Renal pelvis (tissue), 4 donors: ENCODE data around the gene NECAB2. TPM values are rescaled to one million over a fixed set of nuclear protein-coding genes. Genes with fewer than 3 reads are reported as not detected.
"Not testable (repeated sequence)": the region's sequence is repeated elsewhere in the genome, so short reads cannot be mapped to it uniquely, and the experiment has no call there.

Experiments
- DNase-seq: peaks from one replicate; pipeline ENCODE4 v3.0.0-alpha.2; 2013
- polyA plus RNA-seq, 3 donors: library from polyadenylated mRNA; unstranded; fragments of 120-200 nt; gene quantifications; one replicate each; pipeline ENCODE4 v1.2.1, GENCODE V29; 2013; ENCODE audit not compliant: insufficient read length in 3 of 3

Gene NECAB2
- polyA plus RNA-seq, 3 donors = 3.1 to 3.3 (median 3.2) TPM

DNA sequence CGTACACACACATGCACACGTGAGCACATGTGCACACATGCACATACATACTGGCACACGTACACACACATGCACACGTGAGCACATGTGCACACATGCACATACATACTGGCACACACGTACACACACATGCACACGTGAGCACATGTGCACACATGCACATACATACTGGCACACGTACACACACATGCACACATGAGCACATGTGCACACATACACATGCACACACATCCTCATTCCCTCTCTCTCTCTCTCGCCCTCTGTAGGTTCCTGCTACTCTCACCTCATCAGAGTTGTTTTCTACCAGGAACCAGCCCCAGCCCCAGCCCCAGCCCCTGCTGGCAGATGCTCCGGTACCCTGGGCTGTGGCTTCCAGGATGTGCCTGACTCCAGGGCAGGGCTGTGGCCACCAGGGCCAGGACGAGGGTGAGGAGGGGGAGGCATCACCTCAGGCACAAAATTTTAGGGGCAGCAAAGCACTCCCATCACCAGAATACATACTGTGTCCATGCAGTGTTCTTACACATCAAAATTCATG lies 17.1 kb upstream of the NECAB2 start:
- DNase-seq = not testable (repeated sequence)

- no peak for DNase-seq
Observed at GRCh38 chr16:83951544-83951943, 16.5 kb upstream of the NECAB2 start.

DNA sequence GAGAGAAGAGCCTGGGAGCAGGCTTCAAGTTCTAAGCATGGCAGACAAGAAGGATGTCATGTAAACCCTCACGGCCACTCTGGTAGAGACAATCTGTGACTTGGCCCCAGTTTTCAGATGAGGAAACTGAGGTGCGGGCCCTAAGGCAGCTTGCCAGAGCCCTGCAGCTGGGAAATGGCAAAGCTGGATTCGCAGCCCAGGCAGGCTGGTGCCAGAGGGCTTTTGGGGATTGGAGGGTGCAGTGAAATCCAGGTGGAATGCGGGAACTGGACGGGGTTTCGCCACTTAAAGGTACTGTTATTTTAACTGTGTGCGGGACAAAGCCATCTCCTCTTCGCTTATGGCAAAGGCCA lies 15.5 kb upstream of the NECAB2 start:
- DNase-seq = no peak

DNA sequence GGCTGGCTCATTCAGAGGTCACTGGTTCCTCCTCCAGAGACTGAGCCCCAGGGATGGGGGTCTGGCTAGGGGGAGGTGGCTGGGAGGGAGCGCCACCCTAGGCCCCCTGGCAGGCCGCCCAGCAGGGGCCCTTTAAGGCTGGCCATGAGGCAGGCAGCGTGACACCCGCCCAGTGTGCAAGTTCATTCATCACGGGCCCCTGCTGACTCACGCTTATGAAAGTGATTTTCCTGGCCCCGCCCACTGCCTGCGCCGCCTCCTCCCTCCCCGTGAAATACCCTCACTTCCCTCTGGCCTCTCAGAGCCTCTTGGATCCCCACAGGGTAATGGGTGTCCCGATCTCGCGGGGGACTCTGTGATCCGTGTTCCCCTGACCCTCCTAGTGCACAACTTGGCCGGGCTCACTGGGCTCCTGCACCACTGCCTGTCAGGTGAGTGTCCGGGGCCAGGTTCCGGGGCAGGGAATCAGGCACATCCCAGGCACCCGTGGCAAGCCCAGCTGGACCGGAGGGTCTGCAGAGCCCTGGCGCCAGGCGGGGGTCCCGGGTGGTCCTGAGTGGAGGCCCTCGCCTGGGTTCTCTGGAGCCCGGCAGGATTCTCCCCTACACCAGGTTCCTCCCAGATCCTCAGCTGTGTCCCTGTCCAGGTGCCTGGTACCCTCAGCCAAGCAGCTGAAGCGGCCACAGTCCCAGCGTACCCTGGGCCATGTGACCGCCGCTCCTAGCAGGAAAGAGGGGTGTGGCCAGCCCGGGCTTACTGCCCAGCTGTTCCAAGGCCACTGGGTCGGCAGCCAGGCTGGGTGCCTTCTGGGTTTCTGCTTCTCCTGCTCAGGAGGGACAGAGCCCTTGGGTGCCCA lies 14.9 kb upstream of the NECAB2 start, which contains the start of gene OSGIN1:
Gene OSGIN1, plus strand, starts transcription at position 301 of the 856 bp plus-strand sequence. CDS start 4,432 bp downstream, outside the sequence.
- DNase-seq = peak; percentile 60

DNA sequence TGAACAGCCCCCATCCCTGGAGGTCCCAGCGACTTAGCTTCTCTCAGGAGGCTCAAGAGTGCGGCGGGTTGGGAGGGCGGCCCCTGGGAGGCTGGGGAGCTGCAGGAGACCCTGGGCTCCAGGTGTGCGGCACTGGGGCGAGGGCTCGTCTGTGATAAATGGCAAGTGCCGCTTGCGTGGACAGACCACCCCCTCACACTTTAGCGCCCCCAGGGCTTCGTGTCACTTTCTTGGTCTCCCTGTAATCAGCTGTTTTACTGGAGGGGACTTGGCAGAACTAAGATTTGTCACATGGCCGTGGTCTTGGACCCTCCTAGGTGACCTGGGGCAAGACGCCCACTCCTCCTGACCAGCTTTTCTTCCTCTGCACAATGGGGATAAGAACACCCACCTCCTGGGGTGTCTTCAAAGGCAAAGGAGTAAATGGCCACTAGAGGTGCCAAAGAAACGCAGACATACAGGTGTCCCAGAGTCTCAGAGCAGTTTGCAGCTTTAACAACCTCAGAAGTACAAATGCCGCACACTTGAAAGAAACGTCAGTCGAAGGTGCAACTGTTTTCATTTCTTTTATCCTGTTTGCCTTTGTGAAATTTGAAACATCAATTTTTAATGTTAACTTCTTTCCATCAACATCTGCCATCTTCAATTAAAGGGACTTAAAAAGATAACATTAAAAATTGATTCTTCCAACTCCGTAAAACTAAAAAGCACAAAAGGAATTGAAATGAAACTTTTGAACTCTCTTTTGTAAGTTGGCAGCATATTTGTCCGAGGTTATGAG lies 14.1 kb upstream of the NECAB2 start:
- no peak for DNase-seq

DNA sequence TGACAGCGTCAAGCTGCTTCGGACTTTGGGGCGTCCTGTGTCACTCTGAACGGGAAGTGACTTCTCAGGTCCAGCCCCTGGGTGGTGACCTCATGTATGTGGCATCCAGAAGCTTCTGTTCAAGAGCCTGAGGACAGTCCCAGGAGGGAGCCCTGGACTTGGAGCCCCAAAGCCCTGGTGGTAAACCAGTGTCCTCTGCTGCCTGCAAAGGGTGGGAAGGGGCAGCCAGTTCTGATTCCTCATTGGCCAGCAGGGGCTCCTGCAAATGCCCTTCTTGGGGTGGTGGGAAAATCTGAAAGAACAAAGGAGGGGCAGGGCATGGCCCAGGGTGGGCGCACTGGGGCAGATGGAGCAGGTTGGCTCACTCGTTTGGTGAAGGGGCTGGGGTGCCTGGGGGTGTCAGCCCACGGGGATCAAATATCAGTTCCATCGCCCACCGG lies 13.4 kb upstream of the NECAB2 start:
- no peak for DNase-seq

DNA sequence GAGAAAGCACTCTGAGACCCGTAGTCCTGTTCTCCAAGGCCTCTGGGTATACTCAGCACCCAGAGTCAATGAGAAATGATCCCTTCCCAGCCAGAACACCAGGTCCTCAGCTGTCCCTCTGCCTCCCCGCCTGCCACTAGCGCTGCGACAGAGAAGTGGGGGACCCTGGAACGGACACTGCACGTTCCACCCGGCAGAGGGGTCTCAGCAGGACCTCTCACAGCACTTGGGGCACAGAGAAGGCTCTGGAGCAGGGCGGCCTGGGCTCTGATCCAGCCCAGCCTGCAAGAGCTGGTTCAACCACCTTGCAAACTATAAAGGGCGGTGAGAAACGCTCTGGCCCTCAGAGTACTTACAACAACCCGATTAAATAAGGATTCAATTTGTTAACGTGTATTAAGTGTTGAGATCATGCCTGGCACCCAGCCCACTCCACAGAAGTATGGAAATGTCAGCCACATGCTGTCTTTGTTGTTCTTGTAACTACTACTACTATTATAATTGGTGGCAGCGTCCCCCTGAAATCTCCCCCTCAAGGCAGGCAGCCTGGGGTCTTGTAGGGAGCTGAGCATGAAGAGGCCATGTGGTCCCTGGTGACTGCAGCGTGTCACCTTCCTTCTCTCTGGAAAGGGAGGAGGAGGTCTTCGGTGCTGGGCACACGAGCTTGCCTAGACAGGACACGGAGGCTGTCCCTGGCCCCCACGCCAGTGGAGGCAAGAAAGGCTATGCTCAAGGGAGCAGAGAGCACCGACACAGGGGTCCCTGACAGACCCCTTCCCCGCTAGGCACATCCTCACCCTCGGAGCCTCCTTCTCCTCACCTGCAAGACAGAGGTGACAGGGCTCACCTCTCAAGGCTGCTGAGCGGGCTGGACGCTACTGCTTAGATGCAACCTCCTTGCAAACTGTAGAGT lies 12.6 kb upstream of the NECAB2 start:
- no peak for DNase-seq

GRCh38 chr16:83956336-83957289 lies 11.4 kb upstream of the NECAB2 start:
- DNase-seq = peak; percentile 71

DNA sequence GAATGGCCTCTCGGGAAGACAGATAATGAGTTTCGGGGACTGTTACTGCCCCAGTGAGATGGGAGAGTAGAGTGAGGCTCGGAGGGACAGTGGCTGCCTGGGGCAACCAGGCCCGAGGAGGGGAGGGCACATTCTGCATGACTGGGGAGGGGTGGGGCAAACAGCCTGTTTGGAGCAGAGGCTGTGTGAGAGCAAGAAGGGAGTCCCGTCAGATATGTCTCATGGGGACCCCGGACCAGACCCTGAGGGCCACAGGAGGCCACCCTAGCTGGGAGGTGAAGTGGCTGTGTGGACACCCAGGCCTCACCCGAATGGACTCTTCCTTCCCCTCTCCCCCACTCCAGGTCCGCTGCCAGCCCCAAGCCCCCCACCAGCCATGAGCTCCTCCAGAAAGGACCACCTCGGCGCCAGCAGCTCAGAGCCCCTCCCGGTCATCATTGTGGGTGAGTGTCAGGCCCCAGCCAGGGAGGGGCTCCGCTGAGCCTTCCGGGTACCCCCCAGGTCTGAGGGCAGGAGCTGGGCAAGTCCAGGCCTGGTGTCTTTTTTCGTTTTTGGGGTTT lies 10.7 kb upstream of the NECAB2 start:
- no peak for DNase-seq

GRCh38 chr16:83958137-83958845 lies 9.8 kb upstream of the NECAB2 start:
- no peak for DNase-seq

DNA sequence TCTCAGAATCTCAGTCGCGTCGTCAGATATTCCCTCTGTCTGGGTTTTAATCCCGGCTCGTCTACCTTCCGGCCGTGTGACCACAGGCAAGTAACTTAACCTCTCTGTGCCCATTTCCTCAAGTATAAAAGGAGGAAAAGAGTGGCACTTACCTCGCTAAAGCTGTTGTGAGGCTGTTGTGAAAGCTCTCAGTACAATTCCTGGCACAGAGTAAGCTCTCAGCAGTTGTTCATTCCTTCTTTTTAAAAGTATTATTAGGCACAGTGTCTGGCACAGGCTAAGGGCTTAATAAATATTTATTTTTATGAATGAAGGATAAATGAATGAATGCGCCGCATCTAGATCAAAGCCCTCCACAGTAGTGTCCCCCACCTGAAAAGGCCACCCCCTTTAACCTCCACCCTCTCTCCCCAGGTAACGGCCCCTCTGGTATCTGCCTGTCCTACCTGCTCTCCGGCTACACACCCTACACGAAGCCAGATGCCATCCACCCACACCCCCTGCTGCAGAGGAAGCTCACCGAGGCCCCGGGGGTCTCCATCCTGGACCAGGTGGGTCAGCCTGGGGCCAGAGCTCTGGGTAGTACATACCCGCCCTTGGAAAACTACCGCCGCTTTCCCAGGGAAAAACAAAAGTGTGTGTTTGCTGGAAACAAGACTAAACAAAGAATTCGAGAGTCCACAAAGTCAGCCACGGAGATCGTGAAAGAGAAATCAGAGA lies 9.0 kb upstream of the NECAB2 start:
- no peak for DNase-seq

- DNase-seq = no peak
Observed at GRCh38 chr16:83959656-83960434, 8.2 kb upstream of the NECAB2 start.

DNA sequence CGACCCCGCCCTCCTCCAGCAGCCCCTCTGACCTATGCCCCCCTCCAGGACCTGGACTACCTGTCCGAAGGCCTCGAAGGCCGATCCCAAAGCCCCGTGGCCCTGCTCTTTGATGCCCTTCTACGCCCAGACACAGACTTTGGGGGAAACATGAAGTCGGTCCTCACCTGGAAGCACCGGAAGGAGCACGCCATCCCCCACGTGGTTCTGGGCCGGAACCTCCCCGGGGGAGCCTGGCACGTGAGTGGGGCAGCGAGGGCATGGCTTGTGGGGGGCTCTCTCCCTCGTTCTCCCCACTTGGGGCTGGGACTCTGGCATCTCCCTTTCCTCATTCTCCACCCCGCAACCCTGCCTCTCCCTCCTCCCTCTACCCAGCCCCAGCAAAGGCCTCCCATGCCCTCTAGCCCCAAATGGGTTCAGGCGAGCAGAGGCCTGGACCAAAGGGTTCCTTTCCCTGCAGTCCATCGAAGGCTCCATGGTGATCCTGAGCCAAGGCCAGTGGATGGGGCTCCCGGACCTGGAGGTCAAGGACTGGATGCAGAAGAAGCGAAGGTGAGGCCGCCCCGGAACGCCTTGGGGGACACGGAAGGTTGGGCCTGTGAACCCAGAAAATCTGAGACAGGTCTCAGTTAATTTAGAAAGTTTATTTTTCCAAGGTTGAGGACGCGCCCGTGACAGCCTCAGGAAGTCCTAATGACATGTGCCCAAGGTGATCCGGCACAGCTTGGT lies 7.4 kb upstream of the NECAB2 start:
- no peak for DNase-seq

- no peak for DNase-seq
Observed at GRCh38 chr16:83961591-83961990, 6.5 kb upstream of the NECAB2 start.

GRCh38 chr16:83963277-83964119 lies 4.5 kb upstream of the NECAB2 start:
- no peak for DNase-seq
